Stimulated activated CD8-positive, alpha-beta memory T cell treated with anti-CD3 and anti-CD28 coated beads, Interleukin-4, amount 100 ng/mL, for 1 hour (primary cell): ENCODE measurements around the gene IFNAR1.
A peak's percentile ranks its signal among the peaks of the same experiment; 100 is the strongest.
"Not testable (repeated sequence)": the region's sequence is repeated elsewhere in the genome, so short reads cannot be mapped to it uniquely, and the experiment has no call there.

Experiments
- DNase-seq, 2 donors: peaks; one replicate each; pipeline ENCODE4 v3.0.0-alpha.2; 2020; ENCODE audit warnings: low read depth in 2 of 2, low spot score in 1 of 2

Gene IFNAR1

DNA sequence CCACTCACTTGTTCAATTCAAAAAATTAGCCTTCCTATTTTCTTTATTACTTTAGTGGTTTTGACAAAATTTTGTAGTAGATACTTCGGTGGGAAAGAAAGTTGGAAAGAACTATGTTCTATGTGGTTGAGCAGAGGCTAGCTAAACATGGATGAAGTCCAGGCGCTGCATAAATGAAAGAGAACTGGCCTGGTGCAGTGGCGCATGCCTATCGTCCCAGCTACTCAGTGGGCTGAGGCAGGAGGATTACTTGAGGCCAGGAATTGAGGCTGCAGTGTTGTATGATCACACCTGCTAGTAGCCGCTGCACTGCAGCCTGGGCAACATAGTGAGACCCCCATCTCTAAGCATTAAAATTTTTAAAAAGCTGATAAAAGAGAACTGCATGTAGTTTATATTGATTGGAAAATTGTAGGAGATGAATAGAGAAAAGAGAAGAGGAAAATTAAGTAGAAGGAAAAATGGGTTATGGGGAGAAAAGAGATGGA is 21.0 kb downstream of the IFNAR1 start:
- no peak for DNase-seq

DNA sequence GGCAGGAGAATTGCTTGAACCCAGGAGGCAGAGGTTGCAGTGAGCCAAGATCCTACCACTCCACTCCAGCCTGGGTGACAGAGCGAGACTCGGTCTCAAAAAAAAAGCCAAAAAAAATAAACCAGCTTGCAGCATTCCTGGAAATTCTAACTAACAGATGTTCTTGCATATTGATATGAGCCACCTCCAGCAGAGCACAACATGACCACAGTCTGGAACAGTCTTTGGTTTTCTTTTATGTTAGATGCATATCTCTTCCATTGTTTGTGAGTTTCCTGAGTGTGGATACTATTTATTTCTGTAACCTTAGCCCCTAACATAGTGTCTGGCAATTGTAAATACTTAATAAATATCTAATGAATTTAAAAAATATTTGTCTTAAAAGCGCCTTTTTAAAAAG is 23.9 kb downstream of the IFNAR1 start:
- no peak for DNase-seq

DNA sequence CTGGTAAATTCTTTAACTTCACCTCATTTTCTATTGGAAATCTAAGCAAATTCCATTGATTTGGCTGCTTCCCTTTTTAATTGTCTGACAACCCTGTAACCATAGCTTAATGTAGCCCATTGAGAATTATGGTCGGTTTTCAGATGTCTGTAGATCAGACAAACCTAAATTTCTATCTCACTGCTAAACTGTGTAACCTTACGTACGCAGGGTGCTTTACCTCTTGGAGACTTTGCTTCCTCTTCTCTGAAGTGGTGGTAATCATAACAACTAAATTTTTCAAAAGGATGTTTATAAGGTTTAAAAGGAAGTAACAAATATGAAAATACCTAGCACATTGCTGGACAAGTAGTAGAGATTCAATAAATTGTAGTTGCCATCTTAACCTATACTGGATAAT is 25.9 kb downstream of the IFNAR1 start:
- no peak for DNase-seq

DNA sequence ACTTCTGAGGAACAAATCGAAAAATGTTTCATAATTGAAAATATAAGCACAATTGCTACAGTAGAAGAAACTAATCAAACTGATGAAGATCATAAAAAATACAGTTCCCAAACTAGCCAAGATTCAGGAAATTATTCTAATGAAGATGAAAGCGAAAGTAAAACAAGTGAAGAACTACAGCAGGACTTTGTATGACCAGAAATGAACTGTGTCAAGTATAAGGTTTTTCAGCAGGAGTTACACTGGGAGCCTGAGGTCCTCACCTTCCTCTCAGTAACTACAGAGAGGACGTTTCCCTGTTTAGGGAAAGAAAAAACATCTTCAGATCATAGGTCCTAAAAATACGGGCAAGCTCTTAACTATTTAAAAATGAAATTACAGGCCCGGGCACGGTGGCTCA is 30.6 kb downstream of the IFNAR1 start:
- no peak for DNase-seq

DNA sequence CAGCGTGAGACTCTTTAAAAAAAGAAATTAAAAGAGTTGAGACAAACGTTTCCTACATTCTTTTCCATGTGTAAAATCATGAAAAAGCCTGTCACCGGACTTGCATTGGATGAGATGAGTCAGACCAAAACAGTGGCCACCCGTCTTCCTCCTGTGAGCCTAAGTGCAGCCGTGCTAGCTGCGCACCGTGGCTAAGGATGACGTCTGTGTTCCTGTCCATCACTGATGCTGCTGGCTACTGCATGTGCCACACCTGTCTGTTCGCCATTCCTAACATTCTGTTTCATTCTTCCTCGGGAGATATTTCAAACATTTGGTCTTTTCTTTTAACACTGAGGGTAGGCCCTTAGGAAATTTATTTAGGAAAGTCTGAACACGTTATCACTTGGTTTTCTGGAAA is 31.2 kb downstream of the IFNAR1 start:
- DNase-seq, result no peak

DNA sequence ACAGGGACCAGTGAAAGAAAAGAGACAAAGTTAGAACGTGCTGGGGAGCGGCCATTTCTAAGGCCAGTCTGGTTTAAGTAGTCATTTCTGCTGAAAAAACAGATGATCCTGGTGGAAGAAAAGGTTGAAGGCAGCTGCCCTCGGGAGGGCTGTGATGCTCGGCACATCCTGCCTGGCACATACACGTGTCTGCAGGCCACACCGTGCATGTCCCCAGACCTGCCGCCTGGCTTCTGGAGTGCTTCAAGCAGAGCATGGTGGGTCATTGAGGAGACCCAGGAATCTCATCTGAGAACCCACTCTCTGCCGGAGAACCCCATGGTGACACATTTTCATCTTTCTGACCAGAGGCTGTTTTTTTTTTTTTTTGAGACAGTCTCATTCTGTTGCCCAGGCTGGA is 32.4 kb downstream of the IFNAR1 start:
- no peak for DNase-seq

DNA sequence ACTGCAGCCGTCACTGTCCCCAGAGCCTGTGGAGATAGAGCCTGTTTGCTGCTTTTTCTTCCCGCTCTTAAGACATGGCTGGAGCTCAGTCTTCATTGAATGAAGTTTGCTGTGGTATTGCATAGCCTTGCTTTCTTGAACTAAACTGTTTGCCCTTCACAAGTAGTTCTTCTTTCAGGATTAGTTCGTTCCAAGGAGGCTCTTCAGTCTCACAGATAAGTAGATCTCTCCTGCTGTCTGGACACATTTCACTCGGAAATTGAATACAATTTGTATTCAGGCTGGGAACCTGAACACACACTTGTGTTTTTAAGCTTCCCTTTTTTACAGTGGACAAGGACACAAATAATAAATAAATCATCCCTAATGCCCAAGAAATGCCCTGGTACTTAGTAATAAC is 34.7 kb downstream of the IFNAR1 start:
- no peak for DNase-seq

DNA sequence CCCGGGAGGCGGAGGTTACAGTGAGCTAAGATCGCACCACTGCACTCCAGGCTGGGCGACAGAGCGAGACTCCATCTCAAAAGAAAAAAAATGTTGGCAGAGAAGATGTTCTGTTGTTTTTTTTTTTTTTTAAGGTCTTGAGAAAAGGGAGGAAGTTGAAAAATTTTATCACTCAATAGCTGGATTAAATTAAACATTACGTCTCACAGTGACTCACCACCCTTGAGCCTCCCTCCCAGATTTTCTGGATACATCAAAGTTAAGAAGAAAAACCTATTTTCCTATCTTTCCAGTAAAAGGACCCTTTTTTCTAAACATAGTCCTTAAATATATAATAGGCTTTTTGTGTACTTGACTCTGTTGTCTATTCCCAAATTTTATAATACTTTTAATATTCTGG is 35.5 kb downstream of the IFNAR1 start:
- no peak for DNase-seq

DNA sequence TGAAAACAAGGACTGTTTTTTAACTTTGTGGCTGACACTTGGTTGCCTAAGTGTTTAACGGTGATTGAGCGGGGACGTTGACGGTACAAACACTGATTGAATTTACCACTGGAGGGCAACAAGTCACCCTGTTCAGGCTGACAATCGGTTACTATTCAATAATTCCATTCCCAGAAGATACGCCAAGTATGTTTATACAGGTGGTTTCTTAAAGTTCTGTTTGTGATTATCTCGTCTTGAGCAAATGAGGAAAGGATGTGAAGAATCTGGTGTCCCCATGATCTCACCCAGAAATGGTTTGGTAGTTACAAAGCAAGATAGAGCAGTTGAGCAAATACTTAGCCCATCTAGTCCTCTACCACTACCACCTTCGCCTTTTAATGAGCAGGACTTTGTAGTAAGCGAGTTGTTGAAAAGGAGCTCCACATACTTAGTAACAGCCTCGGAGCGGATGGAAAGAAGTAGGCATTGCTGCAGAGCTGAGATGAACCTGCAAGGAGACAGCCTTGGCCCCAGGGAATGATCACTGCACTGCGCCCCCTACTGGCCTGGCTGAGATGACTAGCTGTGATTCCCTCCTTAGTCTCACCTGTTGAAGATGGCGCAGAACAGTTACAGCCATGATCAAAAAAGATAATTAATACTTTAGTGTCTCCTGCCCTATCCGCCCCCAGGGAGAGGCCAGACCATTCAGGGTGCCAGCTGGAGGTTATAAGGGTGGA is 36.3 kb downstream of the IFNAR1 start:
- DNase-seq, result peak; percentile 78 to 82

DNA sequence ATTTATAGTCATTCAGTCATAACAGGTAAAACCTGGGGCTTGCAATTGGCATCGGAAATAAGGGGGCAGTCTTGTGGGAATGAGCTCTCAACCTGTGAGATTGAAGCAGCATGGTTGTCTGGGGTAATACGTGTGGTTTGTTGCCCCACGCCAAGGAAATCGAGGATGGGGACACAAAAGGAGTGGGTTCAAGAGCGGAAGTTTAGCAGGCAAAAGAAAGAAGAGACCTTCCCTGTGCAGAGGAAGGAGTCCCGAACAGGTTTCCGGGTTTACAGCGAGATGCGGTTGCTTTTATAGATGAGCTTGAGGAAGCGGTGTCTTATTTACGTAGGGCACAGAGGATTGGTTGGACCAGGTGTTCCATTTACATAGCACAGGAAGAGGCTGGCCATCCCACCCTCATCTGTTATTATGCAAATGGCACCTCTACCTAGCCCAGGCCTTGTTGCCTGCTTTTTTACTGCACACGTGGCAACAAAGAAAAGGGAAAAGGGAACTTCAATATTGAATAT is 37.3 kb downstream of the IFNAR1 start:
- peak in 1 of 2 donors; percentile 40 for DNase-seq

DNA sequence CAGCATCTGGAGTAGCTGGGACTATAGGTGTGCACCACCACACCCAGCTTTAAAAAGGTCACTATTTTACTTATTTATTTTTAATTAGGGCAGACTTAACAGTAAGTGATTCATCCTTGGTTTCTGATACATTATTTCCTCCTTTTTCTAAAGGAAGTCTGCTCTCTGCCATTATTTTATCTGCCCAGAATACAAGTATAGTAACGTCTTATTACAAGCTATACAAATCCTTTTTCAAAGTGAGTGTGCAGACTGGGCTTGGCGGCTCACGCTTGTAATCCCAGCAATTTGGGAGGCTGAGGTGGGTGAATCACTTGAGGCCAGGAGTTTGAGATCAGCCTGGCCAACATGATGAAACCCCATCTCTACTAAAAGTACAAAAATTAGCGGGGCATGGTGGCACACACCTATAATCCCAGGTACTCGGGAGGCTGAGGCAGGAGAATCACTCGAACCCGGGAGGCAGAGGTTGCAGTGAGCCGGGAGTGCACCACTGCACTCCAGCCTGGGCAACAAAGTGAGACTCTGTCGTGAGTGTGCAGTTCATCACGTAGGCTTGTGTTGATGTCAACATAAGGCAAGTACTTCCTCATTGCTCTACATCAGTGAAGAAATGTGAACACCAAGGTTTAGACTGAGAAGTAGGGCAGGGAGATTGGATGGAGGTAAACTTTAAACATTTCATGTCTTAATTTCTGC is 39.3 kb downstream of the IFNAR1 start:
- DNase-seq, result not testable (repeated sequence)

DNA sequence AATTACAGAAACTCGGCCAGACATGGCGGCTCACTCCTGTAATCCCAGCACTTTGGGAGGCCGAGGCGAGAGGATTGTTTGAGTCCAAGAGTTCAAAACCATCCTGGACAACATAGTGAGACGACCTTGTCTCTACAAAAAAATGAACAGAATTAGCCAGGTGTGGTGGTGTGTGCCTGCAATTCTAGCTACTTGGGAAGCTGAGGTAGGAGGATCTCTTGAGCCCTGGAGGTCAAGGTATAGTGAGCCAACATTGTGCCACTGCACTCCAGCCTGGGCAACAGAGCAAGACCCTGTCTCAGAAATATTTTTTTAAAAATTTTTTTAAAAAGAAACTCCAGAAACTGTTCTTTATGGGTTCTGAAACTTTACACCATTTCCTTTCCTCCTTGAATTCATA is 40.1 kb downstream of the IFNAR1 start:
- no peak for DNase-seq

DNA sequence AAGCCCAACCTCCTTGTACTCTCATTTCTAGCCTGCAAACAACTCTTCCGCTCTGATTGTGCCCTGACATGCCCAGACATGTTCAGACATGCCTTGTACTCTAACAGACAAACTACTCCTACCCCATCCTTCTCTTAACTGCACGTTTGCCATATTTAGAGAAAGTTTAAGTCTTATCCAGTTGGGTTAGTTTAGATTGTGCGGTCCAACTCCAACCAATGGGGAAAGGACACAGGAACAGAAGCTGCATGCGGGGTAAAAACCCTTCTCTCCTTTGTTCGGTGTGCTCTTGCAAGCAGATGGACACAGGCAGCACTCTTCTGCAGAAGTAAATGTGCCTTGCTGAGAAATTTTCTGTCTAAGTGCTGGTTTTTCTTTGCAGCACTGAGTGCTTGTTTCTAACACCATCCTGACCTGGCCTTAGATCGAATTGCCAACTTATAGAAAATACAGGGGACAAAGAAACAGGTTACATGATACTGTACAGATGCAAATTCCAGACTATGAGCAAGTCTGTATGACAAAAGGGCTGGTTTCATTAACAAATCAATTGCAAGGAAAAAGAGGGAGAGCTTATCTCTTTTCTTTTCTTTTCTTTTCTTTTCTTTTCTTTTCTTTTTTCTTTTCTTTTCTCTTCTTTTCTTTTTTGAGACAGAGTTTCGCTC is 42.7 kb downstream of the IFNAR1 start:
- DNase-seq, result no peak

DNA sequence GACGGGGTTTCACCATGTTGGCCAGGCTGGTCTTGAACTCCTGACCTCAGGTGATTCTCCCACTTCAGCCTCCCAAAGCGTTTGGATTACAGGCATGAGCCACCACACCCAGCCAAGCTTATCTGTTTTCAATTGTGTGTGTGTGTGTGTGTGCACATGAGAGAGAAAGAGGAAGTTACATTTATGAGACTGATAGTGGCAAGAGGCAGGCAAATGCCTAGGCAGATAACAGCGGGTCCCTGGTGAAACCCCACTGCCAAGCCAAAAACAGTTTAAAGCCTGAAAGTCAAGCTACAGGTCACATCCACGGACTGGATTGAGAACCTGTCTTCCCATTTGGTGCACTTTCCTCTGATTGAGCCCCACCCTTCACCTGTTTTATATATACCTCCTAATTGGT is 43.4 kb downstream of the IFNAR1 start:
- no peak for DNase-seq

DNA sequence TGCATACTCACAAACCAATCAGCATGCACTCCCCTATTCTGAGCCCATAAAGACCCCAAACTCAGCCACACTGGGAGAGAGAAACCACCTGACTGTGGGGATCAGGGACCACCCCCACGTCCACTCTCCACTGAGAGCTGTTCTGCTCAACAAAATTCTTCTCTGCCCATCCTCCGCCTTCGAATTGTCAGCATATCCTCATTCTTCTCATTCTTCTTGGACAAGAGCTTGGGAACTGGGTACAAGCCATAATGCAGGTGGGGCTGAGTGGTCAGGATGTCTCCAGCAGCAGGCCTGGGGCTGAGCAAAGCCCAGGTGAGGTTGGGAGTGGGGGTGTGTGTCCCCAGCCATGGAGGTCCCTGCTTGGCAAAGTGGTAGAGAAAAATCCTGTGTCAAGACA is 43.8 kb downstream of the IFNAR1 start:
- DNase-seq, result no peak

DNA sequence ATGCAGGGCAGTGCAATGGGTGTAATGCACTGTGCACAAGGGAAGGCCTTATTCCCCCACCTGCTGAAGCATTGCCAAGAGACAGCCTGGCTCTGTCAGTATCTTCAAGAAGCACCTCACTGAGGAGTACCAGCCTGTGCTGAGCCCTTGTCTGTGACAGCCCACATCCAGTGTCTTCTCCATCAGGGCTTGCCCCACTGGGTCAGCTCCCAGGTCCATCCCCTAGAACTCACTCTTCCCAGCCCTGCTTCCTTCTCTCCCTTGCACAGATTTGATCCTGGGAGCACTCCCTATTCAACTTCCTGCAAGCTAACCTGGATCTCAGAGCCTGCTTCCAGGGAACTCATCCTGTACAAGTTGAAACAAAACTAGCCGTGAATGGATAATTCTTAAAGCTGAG is 44.8 kb downstream of the IFNAR1 start:
- no peak for DNase-seq

DNA sequence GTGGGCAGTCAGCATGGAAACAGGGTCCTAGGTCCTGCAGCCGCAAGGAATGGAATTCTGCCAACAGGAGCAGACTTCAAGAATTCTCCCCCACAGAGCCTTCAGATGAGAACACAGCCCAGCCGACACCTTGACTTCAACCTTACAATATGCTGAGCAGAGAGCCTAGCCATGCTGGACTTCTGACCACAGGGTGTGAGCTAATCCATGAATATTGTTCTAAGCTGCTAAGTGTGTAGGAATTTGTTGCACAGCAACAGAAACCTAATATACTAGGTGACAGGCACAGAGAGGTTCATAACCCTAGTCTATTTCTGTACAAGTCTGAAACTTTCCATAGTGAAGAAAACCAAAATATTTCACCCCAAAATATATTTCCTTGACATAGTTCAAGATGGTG is 45.5 kb downstream of the IFNAR1 start:
- no peak for DNase-seq

DNA sequence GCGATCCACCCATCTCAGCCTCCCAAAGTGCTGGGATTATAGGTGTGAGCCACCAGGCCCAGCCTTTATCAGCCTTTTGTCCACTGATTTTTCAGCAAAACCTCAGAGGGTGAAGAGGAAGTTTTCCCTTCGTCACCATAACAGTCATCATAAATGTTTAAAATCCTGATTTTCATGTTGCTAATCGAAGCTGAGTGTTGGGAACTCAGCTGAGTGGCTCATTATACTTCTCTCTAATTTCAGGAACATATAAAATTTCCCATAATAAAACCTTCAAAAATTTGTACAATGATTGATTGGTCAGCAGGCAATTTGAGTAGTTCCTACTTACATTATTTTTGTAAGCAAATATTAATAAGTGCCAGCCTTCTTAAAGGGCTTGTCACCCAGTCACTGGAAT is 46.6 kb downstream of the IFNAR1 start:
- no peak for DNase-seq

DNA sequence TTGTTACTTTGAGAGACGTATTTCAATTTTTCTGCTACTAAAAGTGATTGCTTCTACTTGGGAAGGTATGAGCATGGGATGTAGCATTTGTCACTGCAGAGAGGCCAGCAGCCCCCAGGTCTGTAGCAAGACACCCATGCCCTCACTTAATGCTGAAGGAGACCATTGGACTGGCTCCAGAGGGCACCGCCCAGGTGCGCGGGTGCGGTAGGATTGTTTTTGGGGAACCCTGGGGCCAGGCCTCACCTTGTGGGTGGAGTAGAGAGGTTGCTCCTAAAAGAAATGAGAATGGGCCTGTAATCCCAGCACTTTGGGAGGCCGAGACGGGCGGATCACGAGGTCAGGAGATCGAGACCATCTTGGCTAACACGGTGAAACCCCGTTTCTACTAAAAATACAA is 47.8 kb downstream of the IFNAR1 start:
- DNase-seq, result no peak

DNA sequence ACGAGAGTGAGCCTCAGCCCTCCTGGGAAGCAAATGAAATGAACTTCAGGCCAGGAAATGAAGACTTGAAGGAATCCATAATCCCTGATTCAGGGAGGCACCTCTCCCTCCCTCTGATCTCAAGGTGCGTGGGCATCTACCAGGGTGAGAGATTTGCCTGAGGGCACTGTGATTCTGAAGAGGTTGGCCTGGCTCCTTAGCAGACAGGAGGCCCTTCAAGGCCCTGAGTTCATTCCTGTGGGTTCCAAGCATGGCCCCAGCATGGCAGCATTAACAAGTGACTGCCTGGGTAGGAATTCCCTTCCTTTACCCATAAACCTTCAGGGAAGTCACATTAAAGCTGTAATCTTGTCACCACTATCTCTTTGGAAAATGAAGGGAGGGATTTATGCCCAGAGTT is 48.7 kb downstream of the IFNAR1 start:
- DNase-seq, result no peak

DNA sequence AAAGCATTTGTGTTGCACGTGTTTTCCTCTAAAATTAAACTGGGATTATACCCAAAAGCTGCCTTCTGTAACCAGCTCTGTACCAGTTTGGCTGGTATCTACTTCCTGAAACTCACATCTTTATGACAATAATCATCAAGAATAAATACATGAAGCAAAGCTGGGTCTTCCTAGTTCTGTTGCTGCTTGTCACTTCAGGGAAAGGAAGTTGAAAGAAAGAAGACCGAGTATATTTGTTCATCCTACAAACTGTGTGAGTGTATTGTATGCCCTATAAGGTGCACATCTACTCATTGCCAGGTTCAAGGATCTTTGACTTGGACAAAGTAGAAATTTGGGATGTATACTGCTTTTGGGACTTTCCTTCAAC is 49.3 kb downstream of the IFNAR1 start:
- no peak for DNase-seq

DNA sequence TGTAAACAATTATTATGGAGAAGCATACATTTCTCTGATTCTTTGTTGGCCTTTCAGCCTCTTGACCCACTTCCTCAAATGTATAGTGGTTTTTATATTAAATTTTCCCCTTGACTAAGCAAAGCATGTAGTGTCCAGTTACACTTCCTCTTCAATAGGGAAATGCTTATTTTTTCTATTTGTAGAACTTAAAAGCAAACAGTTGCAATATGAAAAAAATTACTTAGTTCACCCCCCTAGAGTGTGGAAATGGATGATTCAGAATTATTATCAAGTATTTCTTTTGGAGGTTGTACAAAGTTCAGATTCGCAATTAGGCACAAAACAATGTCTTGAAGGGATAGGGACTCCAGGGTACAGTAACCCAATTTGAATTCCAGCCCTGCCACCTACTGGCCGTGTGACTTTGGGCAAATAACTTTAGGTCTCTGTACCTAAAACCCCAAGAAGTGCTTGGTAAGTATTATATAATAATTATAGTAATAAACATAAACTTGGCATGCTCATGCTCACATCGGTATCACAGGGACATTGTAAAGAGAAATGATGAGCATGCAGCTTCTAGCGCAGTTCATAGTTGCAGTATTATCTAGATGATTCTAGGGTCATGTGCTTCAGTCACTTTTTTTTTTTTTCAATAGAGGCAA is 49.8 kb downstream of the IFNAR1 start:
- DNase-seq, result peak in 1 of 2 donors; percentile 31
